Ishikawa (cell line): ENCODE data around the gene ATMIN.

Source experiments
- CEBPB ChIP-seq: IDR thresholded peaks from 2 replicates; pipeline ENCODE4 v1.6.1; 2012
- EP300 ChIP-seq: IDR thresholded peaks from 2 replicates; pipeline ENCODE4 v1.6.1; 2012; ENCODE audit warnings: borderline replicate concordance
- TCF12 ChIP-seq: IDR thresholded peaks from 2 replicates; pipeline ENCODE4 v1.6.1; 2012; ENCODE audit warnings: low read depth
- TF ChIP-seq, protein P1 (sequence below): IDR thresholded peaks from 2 replicates; pipeline ENCODE4 v1.6.1; 2012

DNA sequence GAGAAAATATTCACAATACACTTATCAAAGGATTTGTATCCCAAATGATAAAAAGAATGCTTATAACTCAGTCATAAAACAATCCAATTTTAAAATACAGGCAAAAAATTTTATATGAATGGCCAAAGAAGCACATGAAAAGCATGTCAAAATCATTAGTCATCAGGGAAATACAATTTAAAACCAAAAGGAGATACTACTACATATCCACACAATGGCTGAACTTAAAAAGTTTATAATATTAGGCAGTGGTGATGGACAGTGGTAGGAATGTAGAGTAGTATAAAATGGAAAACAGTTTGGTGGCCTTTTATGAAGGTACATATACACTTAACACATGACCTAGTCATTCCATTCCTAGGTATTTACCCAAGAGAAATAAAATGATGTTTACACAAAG, 41.2 kb upstream of the ATMIN start:
- TF ChIP-seq TCF12 (no peak), CEBPB (no peak), EP300 (no peak)
- TF ChIP-seq, protein P1, sequence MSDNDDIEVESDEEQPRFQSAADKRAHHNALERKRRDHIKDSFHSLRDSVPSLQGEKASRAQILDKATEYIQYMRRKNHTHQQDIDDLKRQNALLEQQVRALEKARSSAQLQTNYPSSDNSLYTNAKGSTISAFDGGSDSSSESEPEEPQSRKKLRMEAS, result no peak
